Measurements from ENCODE around the gene BLVRA.
"Not testable (repeated sequence)": the region's sequence is repeated elsewhere in the genome, so short reads cannot be mapped to it uniquely, and the experiment has no call there.

GRCh38 chr7:43734575-43735332 lies 23.7 kb upstream of the BLVRA start:
- not testable (repeated sequence) for TF ChIP-seq CTCF, POLR2A (IDR thresholded peaks at IDR 0.05)
